GM12878 (cell line): ENCODE results near the gene SLC27A5. TPM values are rescaled to one million over a fixed set of nuclear protein-coding genes. Genes with fewer than 3 reads are reported as not detected.

ENCODE experiments used
- GABPA ChIP-seq: IDR thresholded peaks from 2 replicates; pipeline ENCODE4 v1.6.1; 2014; ENCODE audit warnings: antibody characterized with exemption, low read depth, mild to moderate bottlenecking, inconsistent platforms
- MEF2B ChIP-seq: fragments of 450-650 bp; IDR thresholded peaks from 2 replicates; pipeline ENCODE4 v1.6.1; 2018; ENCODE audit warnings: mild to moderate bottlenecking, moderate library complexity; ENCODE audit not compliant: partially characterized antibody, poor library complexity, severe bottlenecking
- MTA3 ChIP-seq: IDR thresholded peaks from 2 replicates; pipeline ENCODE4 v1.6.1; 2012; ENCODE audit warnings: low read length, inconsistent platforms, borderline replicate concordance
- NRF1 ChIP-seq: conservative IDR thresholded peaks from 2 replicates; pipeline ENCODE4 v1.6.1; 2011; ENCODE audit warnings: mild to moderate bottlenecking, low read depth, low read length, improper control_type of control experiment
- SMAD5 ChIP-seq: IDR thresholded peaks from 2 replicates; pipeline ENCODE4 v1.6.1; 2016; ENCODE audit warnings: antibody characterized with exemption, low read depth
- SMARCA5 ChIP-seq: fragments of 450-650 bp; IDR thresholded peaks from 2 replicates; pipeline ENCODE4 v1.6.1; 2017; ENCODE audit warnings: mild to moderate bottlenecking
- SPI1 ChIP-seq: IDR thresholded peaks from 2 replicates; pipeline ENCODE4 v1.6.1; 2011; ENCODE audit warnings: low read depth, mild to moderate bottlenecking, low read length, moderate library complexity, borderline replicate concordance; ENCODE audit not compliant: insufficient read depth
- STAT3 ChIP-seq: IDR thresholded peaks from 2 replicates; pipeline ENCODE4 v1.6.1; 2011; ENCODE audit warnings: low read depth, low read length, improper control_type of control experiment
- SUZ12 ChIP-seq: fragments of 200-600 bp; sonication (generic); IDR thresholded peaks from one replicate; pipeline ENCODE4 v1.6.1; 2018; ENCODE audit warnings: antibody characterized with exemption, mild to moderate bottlenecking; ENCODE audit not compliant: unreplicated experiment
- polyA plus RNA-seq, 11 experiments: library from polyadenylated mRNA; depleted of rRNA in 4 of 11; unstranded in 6 of 11; stranded (reverse) in 5 of 11; fragments of >200 nt; fragmentation: Nextera tagmentation in 4 of 11; fragmentation: Illumina TruSeq in 1 of 11; extraction: Ambion mirVana in 4 of 11; extraction: Trizol in 1 of 11; gene quantifications; 1 replicate in 1 of 11; 2 replicates in 10 of 11; pipeline versions ENCODE4 v1.2.1 to v1.2.3, GENCODE V29; 2011 to 2016; ENCODE audit warnings: inconsistent platforms in 2 of 11, missing spikeins in 2 of 11, low read depth in 1 of 11
- total RNA-seq, 4 experiments: library from RNA; depleted of rRNA in 3 of 4; stranded (reverse); fragments of >200 nt in 3 of 4; fragmentation: Illumina TruSeq in 1 of 4; extraction: Trizol in 1 of 4; gene quantifications; 2 replicates each; pipeline versions ENCODE4 v1.2.1 to v1.2.3, GENCODE V29; 2013 to 2021
- TF ChIP-seq, protein P1 (sequence below): fragments of 450-650 bp; IDR thresholded peaks from 2 replicates; pipeline ENCODE4 v1.6.1; 2017; ENCODE audit warnings: mild to moderate bottlenecking, moderate library complexity
- TF ChIP-seq, protein P2 (sequence below): fragments of 450-650 bp; formaldehyde crosslinking; IDR thresholded peaks from 2 replicates; pipeline ENCODE4 v1.4.0; 2020; ENCODE audit warnings: mild to moderate bottlenecking, moderate library complexity
- TF ChIP-seq, protein P3 (sequence below), 3 experiments: IDR thresholded peaks in 2 of 3; conservative IDR thresholded peaks in 1 of 3; 2 replicates each; pipeline ENCODE4 v1.5.1; 2011; ENCODE audit warnings: low read depth in 3 of 3, low read length in 3 of 3, mild to moderate bottlenecking in 3 of 3, control low read depth in 2 of 3, moderate library complexity in 2 of 3, inconsistent platforms in 1 of 3, mixed read lengths in 1 of 3; ENCODE audit not compliant: control insufficient read depth in 2 of 3, insufficient read depth in 1 of 3; ENCODE audit errors: extremely low read depth in 1 of 3
- TF ChIP-seq, protein P4 (sequence below): IDR thresholded peaks from 2 replicates; pipeline ENCODE4 v1.6.1; 2011; ENCODE audit warnings: borderline replicate concordance, low read depth, mild to moderate bottlenecking, moderate library complexity, low read length; ENCODE audit not compliant: insufficient read depth, poor library complexity, severe bottlenecking

SLC27A5 gene
- total and polyA plus RNA-seq, 10 of the 15 experiments (the other 5 are each of a cell fraction or from before 2014, with no cell fraction given) = 21.2 to 127 (median 31.8) TPM

DNA sequence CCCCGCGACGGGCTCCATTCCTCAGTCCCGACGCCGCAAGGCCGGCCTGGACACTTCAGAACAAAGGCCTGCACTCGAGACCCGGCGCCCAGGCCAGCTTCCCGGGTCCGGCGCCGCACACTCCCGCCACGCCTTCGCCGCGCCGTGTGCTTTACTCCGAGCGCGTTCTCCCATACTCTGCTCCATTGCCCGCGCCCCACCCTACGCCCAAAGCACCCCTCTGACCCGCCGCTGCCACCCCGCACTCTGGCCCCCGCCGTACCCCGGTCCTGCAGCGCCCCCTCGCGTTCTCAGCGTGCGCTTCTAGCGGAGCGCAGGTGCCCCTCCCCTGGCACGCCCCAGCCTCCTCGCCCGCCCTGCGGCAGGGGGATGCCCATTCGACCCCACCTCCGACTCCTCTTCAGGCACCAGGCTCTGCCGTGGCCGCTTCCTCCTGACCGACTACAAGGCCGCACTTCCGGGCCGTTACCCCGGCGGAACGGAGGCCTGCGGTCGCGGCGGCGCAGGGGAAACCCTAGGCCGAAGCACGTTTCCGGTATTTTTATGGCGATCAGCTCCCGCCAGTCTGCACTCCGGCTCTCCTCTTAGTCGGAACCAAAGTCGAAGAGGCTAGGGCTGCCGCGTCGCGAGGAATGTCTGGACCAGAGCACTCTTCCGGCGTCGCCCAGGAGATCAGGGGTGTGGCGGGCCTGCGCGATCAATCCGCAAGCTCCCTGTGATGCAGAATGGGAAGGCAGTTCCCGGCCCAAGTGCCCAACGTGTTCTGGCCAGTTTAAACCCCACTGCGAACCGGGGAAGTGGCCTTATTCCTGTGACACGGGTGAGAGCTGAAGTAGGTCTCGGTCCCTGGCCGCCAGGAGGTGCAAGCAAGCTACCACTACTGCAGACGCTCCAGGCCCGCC, 7.8 kb upstream of the SLC27A5 start, which contains the start of gene ZBTB45 (continued):
- TF ChIP-seq, protein P1, sequence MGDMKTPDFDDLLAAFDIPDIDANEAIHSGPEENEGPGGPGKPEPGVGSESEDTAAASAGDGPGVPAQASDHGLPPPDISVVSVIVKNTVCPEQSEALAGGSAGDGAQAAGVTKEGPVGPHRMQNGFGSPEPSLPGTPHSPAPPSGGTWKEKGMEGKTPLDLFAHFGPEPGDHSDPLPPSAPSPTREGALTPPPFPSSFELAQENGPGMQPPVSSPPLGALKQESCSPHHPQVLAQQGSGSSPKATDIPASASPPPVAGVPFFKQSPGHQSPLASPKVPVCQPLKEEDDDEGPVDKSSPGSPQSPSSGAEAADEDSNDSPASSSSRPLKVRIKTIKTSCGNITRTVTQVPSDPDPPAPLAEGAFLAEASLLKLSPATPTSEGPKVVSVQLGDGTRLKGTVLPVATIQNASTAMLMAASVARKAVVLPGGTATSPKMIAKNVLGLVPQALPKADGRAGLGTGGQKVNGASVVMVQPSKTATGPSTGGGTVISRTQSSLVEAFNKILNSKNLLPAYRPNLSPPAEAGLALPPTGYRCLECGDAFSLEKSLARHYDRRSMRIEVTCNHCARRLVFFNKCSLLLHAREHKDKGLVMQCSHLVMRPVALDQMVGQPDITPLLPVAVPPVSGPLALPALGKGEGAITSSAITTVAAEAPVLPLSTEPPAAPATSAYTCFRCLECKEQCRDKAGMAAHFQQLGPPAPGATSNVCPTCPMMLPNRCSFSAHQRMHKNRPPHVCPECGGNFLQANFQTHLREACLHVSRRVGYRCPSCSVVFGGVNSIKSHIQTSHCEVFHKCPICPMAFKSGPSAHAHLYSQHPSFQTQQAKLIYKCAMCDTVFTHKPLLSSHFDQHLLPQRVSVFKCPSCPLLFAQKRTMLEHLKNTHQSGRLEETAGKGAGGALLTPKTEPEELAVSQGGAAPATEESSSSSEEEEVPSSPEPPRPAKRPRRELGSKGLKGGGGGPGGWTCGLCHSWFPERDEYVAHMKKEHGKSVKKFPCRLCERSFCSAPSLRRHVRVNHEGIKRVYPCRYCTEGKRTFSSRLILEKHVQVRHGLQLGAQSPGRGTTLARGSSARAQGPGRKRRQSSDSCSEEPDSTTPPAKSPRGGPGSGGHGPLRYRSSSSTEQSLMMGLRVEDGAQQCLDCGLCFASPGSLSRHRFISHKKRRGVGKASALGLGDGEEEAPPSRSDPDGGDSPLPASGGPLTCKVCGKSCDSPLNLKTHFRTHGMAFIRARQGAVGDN = peak; percentile 64
- TF ChIP-seq, protein P2, sequence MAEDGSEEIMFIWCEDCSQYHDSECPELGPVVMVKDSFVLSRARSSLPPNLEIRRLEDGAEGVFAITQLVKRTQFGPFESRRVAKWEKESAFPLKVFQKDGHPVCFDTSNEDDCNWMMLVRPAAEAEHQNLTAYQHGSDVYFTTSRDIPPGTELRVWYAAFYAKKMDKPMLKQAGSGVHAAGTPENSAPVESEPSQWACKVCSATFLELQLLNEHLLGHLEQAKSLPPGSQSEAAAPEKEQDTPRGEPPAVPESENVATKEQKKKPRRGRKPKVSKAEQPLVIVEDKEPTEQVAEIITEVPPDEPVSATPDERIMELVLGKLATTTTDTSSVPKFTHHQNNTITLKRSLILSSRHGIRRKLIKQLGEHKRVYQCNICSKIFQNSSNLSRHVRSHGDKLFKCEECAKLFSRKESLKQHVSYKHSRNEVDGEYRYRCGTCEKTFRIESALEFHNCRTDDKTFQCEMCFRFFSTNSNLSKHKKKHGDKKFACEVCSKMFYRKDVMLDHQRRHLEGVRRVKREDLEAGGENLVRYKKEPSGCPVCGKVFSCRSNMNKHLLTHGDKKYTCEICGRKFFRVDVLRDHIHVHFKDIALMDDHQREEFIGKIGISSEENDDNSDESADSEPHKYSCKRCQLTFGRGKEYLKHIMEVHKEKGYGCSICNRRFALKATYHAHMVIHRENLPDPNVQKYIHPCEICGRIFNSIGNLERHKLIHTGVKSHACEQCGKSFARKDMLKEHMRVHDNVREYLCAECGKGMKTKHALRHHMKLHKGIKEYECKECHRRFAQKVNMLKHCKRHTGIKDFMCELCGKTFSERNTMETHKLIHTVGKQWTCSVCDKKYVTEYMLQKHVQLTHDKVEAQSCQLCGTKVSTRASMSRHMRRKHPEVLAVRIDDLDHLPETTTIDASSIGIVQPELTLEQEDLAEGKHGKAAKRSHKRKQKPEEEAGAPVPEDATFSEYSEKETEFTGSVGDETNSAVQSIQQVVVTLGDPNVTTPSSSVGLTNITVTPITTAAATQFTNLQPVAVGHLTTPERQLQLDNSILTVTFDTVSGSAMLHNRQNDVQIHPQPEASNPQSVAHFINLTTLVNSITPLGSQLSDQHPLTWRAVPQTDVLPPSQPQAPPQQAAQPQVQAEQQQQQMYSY (CRISPR knock-in tag) = no peak
- TF ChIP-seq SMAD5 = peak; percentile 77
- no peak for TF ChIP-seq SUZ12
- peak; percentile 27; the same call in 1 of the 2 replicates for TF ChIP-seq MTA3
- TF ChIP-seq, protein P3, sequence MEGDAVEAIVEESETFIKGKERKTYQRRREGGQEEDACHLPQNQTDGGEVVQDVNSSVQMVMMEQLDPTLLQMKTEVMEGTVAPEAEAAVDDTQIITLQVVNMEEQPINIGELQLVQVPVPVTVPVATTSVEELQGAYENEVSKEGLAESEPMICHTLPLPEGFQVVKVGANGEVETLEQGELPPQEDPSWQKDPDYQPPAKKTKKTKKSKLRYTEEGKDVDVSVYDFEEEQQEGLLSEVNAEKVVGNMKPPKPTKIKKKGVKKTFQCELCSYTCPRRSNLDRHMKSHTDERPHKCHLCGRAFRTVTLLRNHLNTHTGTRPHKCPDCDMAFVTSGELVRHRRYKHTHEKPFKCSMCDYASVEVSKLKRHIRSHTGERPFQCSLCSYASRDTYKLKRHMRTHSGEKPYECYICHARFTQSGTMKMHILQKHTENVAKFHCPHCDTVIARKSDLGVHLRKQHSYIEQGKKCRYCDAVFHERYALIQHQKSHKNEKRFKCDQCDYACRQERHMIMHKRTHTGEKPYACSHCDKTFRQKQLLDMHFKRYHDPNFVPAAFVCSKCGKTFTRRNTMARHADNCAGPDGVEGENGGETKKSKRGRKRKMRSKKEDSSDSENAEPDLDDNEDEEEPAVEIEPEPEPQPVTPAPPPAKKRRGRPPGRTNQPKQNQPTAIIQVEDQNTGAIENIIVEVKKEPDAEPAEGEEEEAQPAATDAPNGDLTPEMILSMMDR (IDR thresholded peaks at IDR 0.05 in 2 of 3, conservative IDR thresholded peaks at IDR 0.05 in 1 of 3; ENCODE audit: control insufficient read depth in 2 of 3, extremely low read depth in 1 of 3, insufficient read depth in 1 of 3, low read depth in 3 of 3, low read length in 3 of 3) = peak; percentile 79 to 91 (median 88)
- peak; percentile 63 for TF ChIP-seq MEF2B
- TF ChIP-seq GABPA = peak; percentile 100
- TF ChIP-seq NRF1 = no peak; the same call in 1 of the 2 replicates
- peak; percentile 86; the same call in 1 of the 2 replicates for TF ChIP-seq SMARCA5
- TF ChIP-seq, protein P4, sequence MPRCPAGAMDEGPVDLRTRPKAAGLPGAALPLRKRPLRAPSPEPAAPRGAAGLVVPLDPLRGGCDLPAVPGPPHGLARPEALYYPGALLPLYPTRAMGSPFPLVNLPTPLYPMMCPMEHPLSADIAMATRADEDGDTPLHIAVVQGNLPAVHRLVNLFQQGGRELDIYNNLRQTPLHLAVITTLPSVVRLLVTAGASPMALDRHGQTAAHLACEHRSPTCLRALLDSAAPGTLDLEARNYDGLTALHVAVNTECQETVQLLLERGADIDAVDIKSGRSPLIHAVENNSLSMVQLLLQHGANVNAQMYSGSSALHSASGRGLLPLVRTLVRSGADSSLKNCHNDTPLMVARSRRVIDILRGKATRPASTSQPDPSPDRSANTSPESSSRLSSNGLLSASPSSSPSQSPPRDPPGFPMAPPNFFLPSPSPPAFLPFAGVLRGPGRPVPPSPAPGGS = peak; percentile 10
- TF ChIP-seq STAT3 = 0 out of 2 replicates have a peak, but pooled peaks have one; percentile 54
- TF ChIP-seq SPI1 = peak; percentile 24; the same call in 1 of the 2 replicates
